ENCODE measurements around the gene GAREM1.

Gene GAREM1

DNA sequence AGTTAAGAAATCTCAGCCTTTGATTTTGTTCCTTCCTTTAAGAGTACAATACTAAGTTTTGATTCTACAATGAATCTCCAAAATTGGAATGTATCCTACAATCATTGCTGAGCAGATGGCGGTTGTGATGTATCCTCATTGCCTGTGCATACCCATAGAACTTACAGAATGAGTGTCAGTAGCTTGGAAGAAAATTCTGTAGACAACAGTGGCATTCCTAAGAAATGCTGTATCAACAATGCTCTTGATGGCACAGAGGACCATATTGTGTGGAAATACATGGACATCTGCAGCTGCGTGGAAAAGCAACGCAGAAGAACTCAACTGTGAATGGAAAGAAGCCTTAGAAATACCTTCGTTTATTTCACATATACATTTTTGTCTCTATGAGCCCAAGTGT lies 30.2 kb downstream of the GAREM1 start:
- TF ChIP-seq, protein P1, sequence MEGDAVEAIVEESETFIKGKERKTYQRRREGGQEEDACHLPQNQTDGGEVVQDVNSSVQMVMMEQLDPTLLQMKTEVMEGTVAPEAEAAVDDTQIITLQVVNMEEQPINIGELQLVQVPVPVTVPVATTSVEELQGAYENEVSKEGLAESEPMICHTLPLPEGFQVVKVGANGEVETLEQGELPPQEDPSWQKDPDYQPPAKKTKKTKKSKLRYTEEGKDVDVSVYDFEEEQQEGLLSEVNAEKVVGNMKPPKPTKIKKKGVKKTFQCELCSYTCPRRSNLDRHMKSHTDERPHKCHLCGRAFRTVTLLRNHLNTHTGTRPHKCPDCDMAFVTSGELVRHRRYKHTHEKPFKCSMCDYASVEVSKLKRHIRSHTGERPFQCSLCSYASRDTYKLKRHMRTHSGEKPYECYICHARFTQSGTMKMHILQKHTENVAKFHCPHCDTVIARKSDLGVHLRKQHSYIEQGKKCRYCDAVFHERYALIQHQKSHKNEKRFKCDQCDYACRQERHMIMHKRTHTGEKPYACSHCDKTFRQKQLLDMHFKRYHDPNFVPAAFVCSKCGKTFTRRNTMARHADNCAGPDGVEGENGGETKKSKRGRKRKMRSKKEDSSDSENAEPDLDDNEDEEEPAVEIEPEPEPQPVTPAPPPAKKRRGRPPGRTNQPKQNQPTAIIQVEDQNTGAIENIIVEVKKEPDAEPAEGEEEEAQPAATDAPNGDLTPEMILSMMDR (IDR thresholded peaks at IDR 0.05; ENCODE audit: borderline replicate concordance, control extremely low read depth, extremely low read depth, insufficient read depth, missing control alignments) = no peak
- in situ Hi-C loops (cut with MboI; ENCODE audit: low sequenced_read_pairs, unreplicated experiment) = no loop called here
- no peak for DNase-seq (ENCODE audit: low spot score)

DNA sequence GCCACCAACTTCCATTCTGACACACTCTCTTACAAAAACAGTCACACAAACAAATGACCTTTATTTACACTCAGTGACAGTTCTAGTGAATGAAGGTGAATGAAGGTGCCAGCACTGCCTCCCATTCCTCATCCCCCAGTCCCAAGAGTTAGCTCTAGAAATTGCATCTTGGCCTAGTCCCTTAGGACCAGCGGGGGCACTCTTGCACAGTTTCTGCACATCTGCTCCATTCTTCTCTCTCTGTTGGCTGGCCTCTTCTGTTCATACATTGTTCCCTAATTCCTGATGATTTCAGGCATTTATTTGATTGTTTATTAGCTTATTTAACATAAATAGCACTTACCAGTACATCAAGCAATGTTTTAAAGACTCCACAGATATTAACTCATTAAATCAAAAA lies 30.9 kb downstream of the GAREM1 start:
- DNase-seq (ENCODE audit: low spot score) = no peak
- in situ Hi-C loops (cut with MboI; ENCODE audit: low sequenced_read_pairs, unreplicated experiment) = no loop called here
- TF ChIP-seq, protein P1 (IDR thresholded peaks at IDR 0.05; ENCODE audit: borderline replicate concordance, control extremely low read depth, extremely low read depth, insufficient read depth, missing control alignments) = no peak

DNA sequence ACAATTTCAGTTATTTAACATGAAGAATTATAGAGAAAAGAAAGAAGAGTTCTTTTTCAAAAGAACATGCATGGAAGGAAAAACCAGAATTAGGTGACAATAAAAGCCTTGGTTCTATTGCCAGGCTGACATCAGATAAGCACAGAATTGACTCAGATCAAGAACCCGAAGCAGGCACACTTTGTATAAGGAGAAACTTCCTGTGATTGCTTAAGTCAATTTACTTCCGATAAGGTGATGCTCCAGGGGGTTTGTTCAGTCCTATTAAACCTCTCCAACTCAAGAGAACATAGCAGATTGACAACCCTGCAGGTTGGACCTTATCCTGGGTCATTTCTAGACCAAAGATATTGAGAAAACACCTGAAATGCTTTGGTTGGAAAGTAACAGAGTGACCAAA lies 31.4 kb downstream of the GAREM1 start:
- in situ Hi-C loops (cut with MboI; ENCODE audit: low sequenced_read_pairs, unreplicated experiment) = no loop called here
- TF ChIP-seq, protein P1 (IDR thresholded peaks at IDR 0.05; ENCODE audit: borderline replicate concordance, control extremely low read depth, extremely low read depth, insufficient read depth, missing control alignments) = no peak
- DNase-seq (ENCODE audit: low spot score) = no peak

DNA sequence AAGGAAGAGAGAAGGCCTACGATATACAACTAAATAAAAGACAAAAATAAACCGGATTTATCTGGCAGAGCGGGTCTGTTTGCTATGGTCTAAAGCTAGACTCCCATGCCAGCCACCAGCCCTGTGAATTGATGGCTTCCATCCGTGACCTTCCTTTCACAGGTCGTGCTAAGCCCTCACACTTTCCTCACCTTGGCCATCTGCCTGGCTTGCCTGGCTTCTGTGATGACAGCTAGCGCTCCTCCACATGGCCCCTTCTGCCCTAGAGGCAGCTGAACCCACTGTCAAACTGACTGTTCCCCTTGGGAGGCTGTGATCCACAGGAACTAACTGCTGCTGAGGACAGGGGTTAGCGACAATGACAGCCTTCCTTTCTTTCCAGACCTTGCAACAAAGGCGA lies 32.5 kb downstream of the GAREM1 start:
- no peak for DNase-seq (ENCODE audit: low spot score)
- TF ChIP-seq, protein P1 (IDR thresholded peaks at IDR 0.05; ENCODE audit: borderline replicate concordance, control extremely low read depth, extremely low read depth, insufficient read depth, missing control alignments) = no peak
- in situ Hi-C loops (cut with MboI; ENCODE audit: low sequenced_read_pairs, unreplicated experiment) = no loop called here

DNA sequence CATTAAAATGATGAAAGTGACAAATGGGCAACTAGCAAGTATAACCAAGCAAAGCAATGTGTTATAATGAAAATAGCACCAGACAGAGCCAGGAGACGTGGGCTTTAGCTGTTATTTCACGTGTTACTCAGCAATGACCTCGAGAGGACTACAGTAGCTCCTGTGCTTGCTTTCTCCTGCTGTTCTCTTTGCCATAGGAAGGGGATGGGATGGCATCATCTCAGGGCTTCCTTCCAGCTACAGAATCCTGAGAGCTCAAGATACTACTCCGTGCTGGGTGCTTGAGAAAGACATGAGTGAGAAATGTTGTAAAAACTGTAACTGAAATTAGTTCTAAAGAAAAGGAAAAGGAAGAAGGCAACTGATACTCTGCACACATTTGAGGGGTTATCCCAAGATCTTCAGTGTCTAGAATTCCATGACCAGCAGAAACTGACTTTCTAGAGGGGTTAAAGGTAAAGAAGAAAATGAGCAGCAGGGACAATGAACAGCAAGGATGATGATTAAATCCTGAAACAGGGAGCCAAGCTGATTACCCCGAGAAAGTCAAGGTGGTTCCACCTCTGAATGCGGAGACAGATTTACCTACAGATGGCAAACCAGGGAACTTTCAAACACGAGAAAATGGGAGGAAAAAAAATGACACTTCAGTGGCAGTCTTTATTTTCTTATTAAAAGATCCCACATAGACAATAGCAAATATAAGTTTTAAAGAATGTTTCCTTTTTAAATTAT lies 33.4 kb downstream of the GAREM1 start:
- TF ChIP-seq, protein P1 (IDR thresholded peaks at IDR 0.05; ENCODE audit: borderline replicate concordance, control extremely low read depth, extremely low read depth, insufficient read depth, missing control alignments) = no peak
- no peak for DNase-seq (ENCODE audit: low spot score)
- in situ Hi-C loops (cut with MboI; ENCODE audit: low sequenced_read_pairs, unreplicated experiment) = no loop called here

DNA sequence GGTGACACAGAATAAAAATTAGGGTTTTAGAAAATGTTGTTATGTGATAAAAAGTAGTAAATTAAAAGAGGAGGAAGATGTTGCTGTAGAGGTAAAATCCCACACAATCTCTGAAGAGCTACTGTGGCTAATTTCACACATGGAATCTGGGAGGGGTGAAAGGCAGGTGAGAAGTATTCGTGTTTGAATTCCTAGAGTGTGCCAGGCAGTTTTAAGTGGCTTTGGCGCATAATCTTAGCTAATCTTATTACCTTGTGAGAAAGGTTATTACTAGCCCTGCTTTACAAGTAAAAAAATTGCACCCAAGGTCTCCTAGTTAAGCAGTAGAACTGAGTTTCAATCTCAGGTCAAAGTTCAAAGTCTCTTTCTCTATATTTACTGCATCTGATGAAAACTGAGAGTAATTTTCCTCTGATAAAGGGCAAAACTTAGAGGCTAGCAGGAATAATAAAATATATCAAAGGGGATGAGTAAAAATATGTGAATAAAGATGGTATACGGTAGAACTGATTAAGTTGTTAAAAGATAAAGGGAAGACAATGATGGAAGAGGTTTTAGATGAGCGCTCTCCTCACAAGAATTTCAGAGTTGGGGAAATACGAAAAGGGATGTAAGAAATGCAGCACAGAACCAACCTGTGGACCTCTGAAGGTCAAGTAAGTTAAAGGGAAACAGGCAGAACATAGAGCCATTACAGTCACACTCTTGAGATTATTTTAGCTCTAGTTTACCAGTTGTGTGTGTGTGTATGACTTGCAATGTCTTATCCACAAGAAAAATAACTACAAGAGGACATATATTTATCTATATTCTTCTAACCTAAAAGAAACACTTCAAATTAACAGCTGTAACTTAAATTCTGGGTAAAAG lies 34.8 kb downstream of the GAREM1 start:
- in situ Hi-C loops (cut with MboI; ENCODE audit: low sequenced_read_pairs, unreplicated experiment) = no loop called here
- TF ChIP-seq, protein P1 (IDR thresholded peaks at IDR 0.05; ENCODE audit: borderline replicate concordance, control extremely low read depth, extremely low read depth, insufficient read depth, missing control alignments) = no peak
- no peak for DNase-seq (ENCODE audit: low spot score)
